Activated CD4-positive, alpha-beta T cell treated with anti-CD3 and anti-CD28 coated beads, Interleukin-2, amount 50 U/mL, for 48 hours (primary cell): Measurements from ENCODE around the gene LAMA3.

Experiments
- DNase-seq, 2 experiments: peaks; one replicate each; pipeline ENCODE4 v3.0.0-alpha.2; 2020

Gene LAMA3

DNA sequence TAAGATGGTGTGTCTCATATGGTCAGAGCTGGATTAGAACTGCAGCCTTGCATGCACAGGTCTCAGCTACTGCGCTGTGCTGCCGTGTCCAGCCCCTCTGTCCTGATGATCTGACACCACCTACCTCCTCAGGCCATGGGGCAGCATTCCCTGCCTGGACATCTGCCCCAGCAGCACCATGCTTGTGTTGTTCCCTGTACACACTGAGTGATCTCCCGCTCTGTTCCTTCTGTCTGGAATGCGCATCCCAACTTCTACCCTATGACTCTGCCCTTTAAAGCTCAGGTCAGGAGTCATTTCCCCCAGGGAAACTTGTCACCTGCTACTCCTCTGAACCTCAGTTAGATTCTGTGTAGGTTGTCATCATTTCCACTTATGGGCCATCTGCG is 167.9 kb downstream of the LAMA3 start:
- DNase-seq, result no peak

GRCh38 chr18:23857756-23858155 is 168.5 kb downstream of the LAMA3 start:
- no peak for DNase-seq

DNA sequence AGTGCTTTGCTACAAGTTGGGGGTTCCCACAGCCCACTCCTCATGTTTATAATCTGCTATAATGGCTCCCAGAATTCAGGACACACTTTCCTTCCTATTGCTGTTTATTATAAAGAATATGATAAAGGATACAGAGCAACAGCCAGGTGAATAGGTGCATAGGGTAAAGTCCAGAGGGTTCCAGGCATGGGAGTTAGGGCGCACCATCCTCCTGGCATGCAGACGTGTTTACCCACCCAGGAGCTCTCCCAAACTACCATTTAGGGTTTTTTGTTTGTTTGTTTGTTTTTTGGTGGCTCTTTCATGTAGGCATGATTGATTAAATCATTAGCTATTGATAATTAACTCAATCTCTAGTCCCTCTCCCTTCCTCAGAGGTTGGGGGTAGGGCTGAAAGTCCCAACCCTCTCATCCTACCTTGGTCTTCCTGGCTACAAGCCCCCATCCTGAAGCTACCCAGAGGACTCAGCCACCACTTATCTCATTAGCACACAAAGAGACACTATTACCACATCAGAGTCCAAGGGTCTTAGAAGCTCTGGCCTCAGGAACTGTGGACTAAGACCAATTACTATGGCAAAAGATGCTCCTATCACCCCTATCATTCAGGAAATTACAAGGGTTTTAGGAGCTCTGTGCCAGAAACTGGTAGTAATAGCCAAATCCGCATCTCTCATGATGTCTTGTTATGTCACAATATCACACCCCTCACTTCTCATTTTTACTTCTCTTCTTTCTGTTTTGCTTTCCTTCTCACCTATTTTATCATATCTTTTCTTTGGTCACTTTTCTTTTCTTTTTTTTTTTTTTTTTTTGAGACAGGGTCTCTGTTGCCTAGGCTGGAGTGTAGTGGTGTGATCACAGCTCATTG is 170.4 kb downstream of the LAMA3 start:
- DNase-seq, result no peak

DNA sequence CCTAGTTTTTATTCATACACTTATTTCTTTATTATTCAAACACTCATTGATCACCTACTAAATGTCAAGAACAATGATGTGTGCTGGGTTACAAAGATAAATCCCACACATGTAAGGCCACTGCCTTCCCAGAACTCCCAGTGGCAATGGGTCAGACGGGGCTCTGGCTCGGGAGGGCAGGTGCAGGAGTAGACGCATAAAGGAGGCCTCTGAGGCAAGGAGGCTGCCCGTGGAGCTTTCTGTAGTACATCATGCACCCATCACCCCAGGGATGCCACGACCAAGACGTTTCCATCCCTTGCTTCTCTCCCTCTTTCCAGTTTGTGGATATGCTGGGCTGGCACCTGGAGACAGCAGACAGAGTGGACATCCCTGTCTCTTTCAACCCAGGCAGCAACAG is 172.1 kb downstream of the LAMA3 start:
- no peak for DNase-seq

DNA sequence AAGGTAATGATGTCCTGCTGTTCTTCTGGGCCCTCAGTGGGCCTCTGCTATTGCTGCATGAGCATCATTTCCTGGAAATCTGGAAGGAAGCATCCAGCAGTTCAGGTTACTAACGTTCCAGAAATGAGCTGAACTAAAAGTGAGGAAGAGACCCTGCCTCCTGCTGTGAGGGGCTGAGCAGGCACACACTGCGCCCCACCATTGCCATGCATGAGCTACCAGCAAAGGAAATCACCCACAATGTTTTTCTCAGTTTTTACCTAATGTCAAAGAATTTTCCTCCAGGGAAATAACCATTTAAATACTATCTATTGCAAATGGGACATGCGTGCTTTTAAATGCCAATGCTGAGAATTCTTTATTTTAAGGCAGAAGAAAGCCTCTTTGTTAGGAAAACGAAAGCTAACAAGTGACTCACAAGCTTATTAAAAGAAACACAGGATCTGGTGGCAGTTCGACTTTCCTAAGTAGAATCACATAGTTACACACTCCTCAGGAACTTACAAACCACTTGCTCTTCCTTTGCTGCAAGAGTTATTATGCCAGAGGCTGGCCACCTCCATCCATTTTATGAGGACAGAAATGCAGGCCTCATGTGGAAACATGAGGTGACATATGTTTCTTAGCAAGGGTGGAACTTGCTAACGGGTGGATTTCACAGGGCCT is 172.7 kb downstream of the LAMA3 start:
- DNase-seq, result no peak

- peak in 1 of 2 experiments; percentile 13 for DNase-seq
These were observed 175.4 kb downstream of the LAMA3 start for GRCh38 chr18:23864624-23865023.

DNA sequence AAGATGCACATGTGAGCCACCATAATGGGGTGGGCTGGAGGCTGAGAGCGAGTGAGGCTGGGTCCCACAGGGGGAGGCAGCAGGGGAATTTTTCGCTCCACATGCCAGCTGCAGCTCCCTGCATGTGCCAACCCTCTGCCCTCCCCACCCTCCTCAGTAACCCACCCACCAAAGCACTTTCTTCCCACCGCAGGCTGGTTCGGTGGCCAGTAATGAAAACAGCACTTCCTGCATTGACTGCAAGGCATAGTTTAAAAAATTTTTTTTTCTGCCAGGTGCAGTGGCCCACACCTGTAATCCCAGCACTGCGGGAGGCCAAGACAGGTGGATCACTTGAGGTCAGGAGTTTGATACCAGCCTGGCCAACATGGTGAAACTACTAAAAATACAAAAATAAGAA is 177.8 kb downstream of the LAMA3 start:
- no peak for DNase-seq

GRCh38 chr18:23868136-23868785 is 179.0 kb downstream of the LAMA3 start:
- no peak for DNase-seq

- no peak for DNase-seq
These were observed 181.6 kb downstream of the LAMA3 start for GRCh38 chr18:23870676-23871380.

DNA sequence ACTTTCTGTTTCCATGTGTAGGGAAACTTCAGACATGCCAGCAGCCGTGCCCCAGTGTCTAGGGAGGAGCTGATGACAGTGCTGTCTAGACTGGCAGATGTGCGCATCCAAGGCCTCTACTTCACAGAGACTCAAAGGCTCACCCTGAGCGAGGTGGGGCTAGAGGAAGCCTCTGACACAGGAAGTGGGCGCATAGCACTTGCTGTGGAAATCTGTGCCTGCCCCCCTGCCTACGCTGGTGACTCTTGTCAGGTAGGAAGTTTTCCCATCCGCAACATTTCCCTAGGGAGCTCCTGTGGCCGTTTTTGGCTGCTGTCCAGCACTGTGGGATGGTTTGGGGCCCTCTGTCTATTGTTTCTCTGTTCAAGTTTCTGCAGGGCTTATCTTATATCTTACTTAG is 182.2 kb downstream of the LAMA3 start:
- DNase-seq, result peak; percentile 18 to 43

DNA sequence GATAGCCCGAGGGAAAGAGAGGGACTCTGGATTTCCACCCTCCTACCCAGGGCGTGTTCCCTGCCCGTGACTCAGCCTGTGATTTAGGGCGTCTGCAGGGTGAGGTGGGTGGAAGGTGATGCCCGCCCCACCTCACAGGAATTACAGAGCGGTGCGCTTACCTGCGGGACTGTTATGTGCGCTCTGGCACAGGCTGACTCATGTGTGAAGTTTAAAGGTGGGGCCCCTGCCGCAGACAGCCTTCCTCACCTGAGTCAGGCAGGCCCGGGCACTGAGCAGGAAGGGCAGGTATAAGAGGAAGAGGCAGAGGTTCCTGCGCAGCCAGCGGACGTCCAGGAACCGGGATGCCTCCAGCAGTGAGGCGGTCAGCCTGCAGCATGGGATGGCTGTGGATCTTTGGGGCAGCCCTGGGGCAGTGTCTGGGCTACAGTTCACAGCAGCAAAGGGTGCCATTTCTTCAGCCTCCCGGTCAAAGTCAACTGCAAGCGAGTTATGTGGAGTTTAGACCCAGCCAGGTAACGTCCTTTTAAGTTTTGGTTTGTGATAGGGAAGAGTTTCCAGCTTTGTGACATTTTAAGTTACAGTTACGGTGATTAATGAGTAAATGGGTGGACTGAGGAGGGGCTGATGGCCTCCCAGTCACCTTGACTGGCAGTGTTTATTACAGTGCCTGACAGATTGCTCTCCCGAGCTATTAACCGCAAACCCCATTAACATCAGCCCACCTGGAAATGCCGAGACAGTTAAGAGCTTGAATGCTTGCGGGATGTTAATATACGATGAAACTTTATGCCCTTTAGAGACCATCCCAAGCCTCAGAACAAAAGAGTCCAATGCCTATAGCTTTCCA is 183.7 kb downstream of the LAMA3 start:
- DNase-seq, result peak in 1 of 2 experiments; percentile 12

DNA sequence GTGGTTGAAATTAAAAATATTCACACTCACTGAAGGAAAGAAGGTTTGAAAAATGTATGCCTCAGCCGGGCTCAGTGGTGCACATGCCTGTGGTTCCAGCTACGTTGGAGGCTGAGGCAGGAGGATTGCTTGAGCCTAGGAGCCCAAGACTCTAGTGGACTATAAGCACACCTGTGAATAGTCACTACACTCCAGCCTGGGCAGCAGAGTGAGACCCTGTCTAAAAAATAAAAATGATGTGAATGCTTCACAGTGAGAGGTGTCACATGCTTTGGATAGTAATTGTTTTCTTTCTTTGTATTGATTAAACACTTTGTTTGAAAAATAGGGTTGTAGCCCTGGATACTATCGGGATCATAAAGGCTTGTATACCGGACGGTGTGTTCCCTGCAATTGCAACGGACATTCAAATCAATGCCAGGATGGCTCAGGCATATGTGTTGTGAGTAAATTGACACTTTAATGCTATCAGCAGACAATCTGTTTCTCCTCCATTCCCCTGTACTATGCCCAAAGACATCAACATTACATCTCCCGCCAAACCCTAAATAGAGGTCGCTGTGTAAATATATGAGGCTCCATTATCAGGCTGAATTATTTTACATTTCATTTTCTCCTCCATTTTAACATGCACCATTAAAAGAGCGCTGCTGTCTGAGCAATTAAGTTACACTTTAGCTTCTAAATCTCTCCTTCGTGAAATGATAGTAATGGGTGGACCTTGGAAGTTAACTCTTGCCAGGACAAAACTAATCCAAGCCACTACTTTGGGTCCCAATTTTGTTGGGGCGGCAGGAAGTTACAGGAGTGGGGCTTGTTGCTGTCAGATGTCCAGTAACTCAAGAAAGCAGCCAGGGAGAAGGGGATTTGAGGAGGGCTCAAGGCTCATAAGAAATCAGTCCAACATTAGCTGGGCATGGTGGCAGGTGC is 187.0 kb downstream of the LAMA3 start:
- no peak for DNase-seq

DNA sequence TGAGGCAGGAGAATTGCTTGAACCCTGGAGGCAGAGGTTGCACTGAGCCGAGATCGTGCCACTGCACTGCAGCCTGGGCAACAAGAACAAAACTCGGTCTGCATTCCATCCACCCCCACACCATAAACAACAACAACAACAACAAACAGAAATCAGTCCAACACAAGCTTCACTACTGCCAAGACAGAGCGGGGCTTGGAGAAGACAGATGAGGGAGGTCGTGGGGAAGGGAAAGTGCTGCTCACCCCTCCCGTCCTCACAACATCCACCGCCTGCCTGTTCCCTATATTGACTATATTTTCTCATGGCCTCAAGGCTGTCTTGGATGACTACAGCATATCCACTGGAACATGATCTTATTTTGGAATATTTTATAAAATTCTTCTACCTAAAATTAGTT is 187.7 kb downstream of the LAMA3 start:
- no peak for DNase-seq

DNA sequence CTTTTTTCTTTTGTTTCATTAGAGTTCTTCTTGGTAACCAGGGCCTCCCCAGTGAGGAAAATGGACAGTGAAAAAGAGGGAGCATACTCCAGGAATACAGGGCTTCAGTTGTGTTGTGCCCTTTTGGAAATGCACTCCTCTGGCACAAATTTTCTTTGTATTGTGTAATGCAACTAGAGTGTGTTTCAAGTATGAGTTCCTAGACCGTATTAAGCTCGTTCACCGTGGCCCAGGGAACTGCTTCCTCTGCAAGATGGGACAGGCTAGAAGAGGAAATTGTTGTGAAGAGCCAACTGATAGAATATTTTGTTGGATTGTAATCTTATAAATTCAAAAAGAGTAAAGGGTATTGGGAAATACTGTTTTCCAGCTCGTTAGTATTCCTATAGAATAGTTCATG is 188.1 kb downstream of the LAMA3 start:
- DNase-seq, result no peak

DNA sequence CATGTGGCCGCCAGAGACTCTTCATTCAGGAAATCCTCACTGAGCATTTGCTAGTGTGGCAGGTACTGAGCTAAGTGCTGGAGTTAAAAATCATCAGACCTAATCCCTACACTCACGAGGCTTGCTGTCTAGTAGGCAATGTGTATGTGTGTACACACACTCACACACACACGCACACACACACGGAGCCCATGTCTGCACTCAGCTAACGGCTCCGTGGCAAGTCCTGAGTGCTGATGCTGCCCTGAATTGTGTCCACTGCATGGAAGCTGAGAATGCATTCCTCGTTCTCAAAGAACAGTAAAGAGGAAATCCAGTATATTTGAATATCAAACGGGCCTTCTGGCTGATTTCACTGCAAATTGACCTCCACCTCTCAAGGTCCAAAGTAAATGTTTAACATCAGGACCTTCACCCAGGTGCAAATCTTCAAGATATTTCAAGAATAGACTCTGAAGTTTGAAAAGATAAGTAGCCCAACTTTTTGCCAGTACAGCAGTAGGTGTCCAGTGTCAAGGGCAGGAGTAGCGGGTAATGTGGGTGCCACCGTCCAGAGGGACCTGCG is 189.2 kb downstream of the LAMA3 start:
- DNase-seq, result no peak

GRCh38 chr18:23879126-23879525 is 189.9 kb downstream of the LAMA3 start:
- no peak for DNase-seq

DNA sequence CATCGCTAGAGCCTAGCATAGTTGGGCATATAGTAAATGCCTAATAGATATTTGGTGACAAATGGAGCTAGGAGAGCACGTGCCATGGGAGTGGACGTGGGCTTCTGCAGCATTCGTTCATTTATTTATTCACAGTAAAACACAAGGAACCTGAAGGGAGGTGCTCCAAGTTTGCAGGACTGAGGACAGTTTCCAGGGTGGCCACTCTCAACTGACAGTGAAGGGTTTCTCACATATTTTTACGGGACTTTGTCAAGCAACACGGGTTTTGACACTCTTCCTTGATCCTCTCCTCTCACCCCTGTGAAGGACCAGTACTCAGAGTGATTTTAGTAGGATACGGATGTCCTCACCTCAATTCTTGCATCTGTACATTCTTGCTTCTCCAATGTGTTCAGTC is 190.3 kb downstream of the LAMA3 start:
- DNase-seq, result no peak

- no peak for DNase-seq
These were observed 190.8 kb downstream of the LAMA3 start for GRCh38 chr18:23879966-23880565.

- no peak for DNase-seq
These were observed 191.8 kb downstream of the LAMA3 start for GRCh38 chr18:23880931-23881617.

DNA sequence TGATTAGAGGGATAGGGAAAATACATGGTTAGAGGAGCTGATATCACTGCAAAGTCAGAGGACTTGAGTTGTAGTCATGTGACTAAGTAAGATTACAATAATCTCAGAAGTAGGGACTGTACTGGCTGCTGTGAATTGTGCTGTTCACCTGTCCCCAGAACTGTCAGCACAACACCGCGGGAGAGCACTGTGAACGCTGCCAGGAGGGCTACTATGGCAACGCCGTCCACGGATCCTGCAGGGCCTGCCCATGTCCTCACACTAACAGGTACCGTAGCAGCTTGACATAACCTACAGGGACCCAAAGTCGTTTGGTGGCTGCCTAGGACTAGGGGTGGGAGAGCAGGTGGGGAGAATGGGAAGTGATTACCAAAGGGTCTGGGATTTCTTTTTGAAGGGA is 192.5 kb downstream of the LAMA3 start:
- no peak for DNase-seq
